ENCODE results near the gene NRCAM.

NRCAM gene

GRCh38 chr7:108459922-108460551 is 3.8 kb upstream of the NRCAM start:
- no peak for DNase-seq (ENCODE audit: low read depth)

GRCh38 chr7:108457871-108458270 is 1.6 kb upstream of the NRCAM start:
- DNase-seq (ENCODE audit: low read depth): no peak

GRCh38 chr7:108456845-108457540 is 757 bp upstream of the NRCAM start:
- no peak for DNase-seq (ENCODE audit: low read depth)

GRCh38 chr7:108455551-108455997 is 662 bp downstream of the NRCAM start:
- no peak for DNase-seq (ENCODE audit: low read depth)

- DNase-seq (ENCODE audit: low read depth): no peak
Measured at GRCh38 chr7:108454674-108455550, 1.3 kb downstream of the NRCAM start.

GRCh38 chr7:108454317-108454673 is 1.9 kb downstream of the NRCAM start:
- no peak for DNase-seq (ENCODE audit: low read depth)

GRCh38 chr7:108453320-108453719 is 2.9 kb downstream of the NRCAM start:
- DNase-seq (ENCODE audit: low read depth): no peak

GRCh38 chr7:108452707-108453106 is 3.5 kb downstream of the NRCAM start:
- DNase-seq (ENCODE audit: low read depth): no peak

- DNase-seq (ENCODE audit: low read depth): no peak
Measured at GRCh38 chr7:108451296-108451848, 4.9 kb downstream of the NRCAM start.

- DNase-seq (ENCODE audit: low read depth): no peak
Measured at GRCh38 chr7:108450160-108450559, 6.1 kb downstream of the NRCAM start.

- DNase-seq (ENCODE audit: low read depth): no peak
Measured at GRCh38 chr7:108449521-108449920, 6.7 kb downstream of the NRCAM start.

GRCh38 chr7:108448584-108449505 is 7.4 kb downstream of the NRCAM start:
- DNase-seq (ENCODE audit: low read depth): no peak

- DNase-seq (ENCODE audit: low read depth): no peak
Measured at GRCh38 chr7:108442039-108442568, 14.1 kb downstream of the NRCAM start.

GRCh38 chr7:108441392-108441955 is 14.8 kb downstream of the NRCAM start:
- no peak for DNase-seq (ENCODE audit: low read depth)

- no peak for DNase-seq (ENCODE audit: low read depth)
Measured at GRCh38 chr7:108440613-108441012, 15.6 kb downstream of the NRCAM start.

GRCh38 chr7:108436906-108437305 is 19.3 kb downstream of the NRCAM start:
- no peak for DNase-seq (ENCODE audit: low read depth)

GRCh38 chr7:108434010-108434409 is 22.2 kb downstream of the NRCAM start:
- no peak for DNase-seq (ENCODE audit: low read depth)

GRCh38 chr7:108431099-108431498 is 25.1 kb downstream of the NRCAM start:
- no peak for DNase-seq (ENCODE audit: low read depth)

- no peak for DNase-seq (ENCODE audit: low read depth)
Measured at GRCh38 chr7:108430664-108431063, 25.6 kb downstream of the NRCAM start.

GRCh38 chr7:108427766-108428165 is 28.5 kb downstream of the NRCAM start:
- no peak for DNase-seq (ENCODE audit: low read depth)

- no peak for DNase-seq (ENCODE audit: low read depth)
Measured at GRCh38 chr7:108425714-108426275, 30.4 kb downstream of the NRCAM start.
